Breast epithelium (tissue), 3 donors: ENCODE results near the gene MAN1C1.

Source experiments
- POLR2AphosphoS5 ChIP-seq, 3 donors: sonication (generic); formaldehyde crosslinking; IDR thresholded peaks; one replicate each; pipeline ENCODE4 v1.6.1; 2017; ENCODE audit warnings: antibody characterized with exemption in 3 of 3
- TF ChIP-seq, protein P1 (sequence below), 3 donors: fragments of 450-650 bp; IDR thresholded peaks; one replicate each; pipeline ENCODE4 v1.5.1; 2016 to 2017; ENCODE audit warnings: antibody characterized with exemption in 3 of 3, mild to moderate bottlenecking in 3 of 3, moderate library complexity in 3 of 3

- TF ChIP-seq, protein P1, sequence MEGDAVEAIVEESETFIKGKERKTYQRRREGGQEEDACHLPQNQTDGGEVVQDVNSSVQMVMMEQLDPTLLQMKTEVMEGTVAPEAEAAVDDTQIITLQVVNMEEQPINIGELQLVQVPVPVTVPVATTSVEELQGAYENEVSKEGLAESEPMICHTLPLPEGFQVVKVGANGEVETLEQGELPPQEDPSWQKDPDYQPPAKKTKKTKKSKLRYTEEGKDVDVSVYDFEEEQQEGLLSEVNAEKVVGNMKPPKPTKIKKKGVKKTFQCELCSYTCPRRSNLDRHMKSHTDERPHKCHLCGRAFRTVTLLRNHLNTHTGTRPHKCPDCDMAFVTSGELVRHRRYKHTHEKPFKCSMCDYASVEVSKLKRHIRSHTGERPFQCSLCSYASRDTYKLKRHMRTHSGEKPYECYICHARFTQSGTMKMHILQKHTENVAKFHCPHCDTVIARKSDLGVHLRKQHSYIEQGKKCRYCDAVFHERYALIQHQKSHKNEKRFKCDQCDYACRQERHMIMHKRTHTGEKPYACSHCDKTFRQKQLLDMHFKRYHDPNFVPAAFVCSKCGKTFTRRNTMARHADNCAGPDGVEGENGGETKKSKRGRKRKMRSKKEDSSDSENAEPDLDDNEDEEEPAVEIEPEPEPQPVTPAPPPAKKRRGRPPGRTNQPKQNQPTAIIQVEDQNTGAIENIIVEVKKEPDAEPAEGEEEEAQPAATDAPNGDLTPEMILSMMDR (IDR thresholded peaks at IDR 0.05), result no peak
- TF ChIP-seq POLR2AphosphoS5 (IDR thresholded peaks at IDR 0.05), result no peak
These were observed 4.2 kb downstream of the MAN1C1 start for GRCh38 chr1:25620701-25621350.
